ENCODE measurements around the gene CHST1.

- TF ChIP-seq TEAD4 (IDR thresholded peaks at IDR 0.05) (no peak), TCF12 (IDR thresholded peaks at IDR 0.05; ENCODE audit: low read depth) (no peak)
Observed at GRCh38 chr11:45659031-45659817, 6.2 kb downstream of the CHST1 start.

Measured in Ishikawa (cell line).